T follicular helper cell (primary cell): ENCODE measurements around the gene UBIAD1.

Experiments used
- DNase-seq: peaks from one replicate; pipeline ENCODE4 v3.0.0-alpha.2; 2020; ENCODE audit warnings: low read depth

Gene UBIAD1

GRCh38 chr1:11311816-11312755, 39.1 kb downstream of the UBIAD1 start:
- DNase-seq = no peak

- DNase-seq = no peak
Observed at GRCh38 chr1:11314959-11315358, 42.0 kb downstream of the UBIAD1 start.

GRCh38 chr1:11316701-11317100, 43.7 kb downstream of the UBIAD1 start:
- no peak for DNase-seq

GRCh38 chr1:11318982-11319381, 46.0 kb downstream of the UBIAD1 start:
- no peak for DNase-seq

GRCh38 chr1:11320153-11320936, 47.3 kb downstream of the UBIAD1 start:
- peak; percentile 4 for DNase-seq

GRCh38 chr1:11321656-11322491, 48.9 kb downstream of the UBIAD1 start:
- no peak for DNase-seq

GRCh38 chr1:11324567-11325165, 51.7 kb downstream of the UBIAD1 start:
- no peak for DNase-seq

- no peak for DNase-seq
Observed at GRCh38 chr1:11326070-11326469, 53.1 kb downstream of the UBIAD1 start.

GRCh38 chr1:11328444-11328843, 55.4 kb downstream of the UBIAD1 start:
- DNase-seq = no peak

GRCh38 chr1:11330411-11330810, 57.4 kb downstream of the UBIAD1 start:
- no peak for DNase-seq

GRCh38 chr1:11331036-11331944, 58.3 kb downstream of the UBIAD1 start:
- no peak for DNase-seq

- no peak for DNase-seq
Observed at GRCh38 chr1:11331945-11332546, 59.0 kb downstream of the UBIAD1 start.

- no peak for DNase-seq
Observed at GRCh38 chr1:11333631-11334030, 60.6 kb downstream of the UBIAD1 start.

- DNase-seq = no peak
Observed at GRCh38 chr1:11334261-11334804, 61.3 kb downstream of the UBIAD1 start.

- DNase-seq = no peak
Observed at GRCh38 chr1:11334821-11335220, 61.8 kb downstream of the UBIAD1 start.

GRCh38 chr1:11335417-11336056, 62.5 kb downstream of the UBIAD1 start:
- DNase-seq = no peak

GRCh38 chr1:11337580-11338073, 64.6 kb downstream of the UBIAD1 start:
- DNase-seq = peak; percentile 55
